Activated T-cell treated with anti-CD3 and anti-CD28 coated beads, Interleukin-2, amount 50 U/mL, for 24 hours (primary cell): ENCODE results near the gene MAN1B1.
A peak's percentile ranks its signal among the peaks of the same experiment; 100 is the strongest.

Source experiments
- DNase-seq: peaks from one replicate; pipeline ENCODE4 v3.0.0-alpha.2; 2020
- H3K27ac Mint-ChIP-seq: 2 replicates; pipeline ENCODE4 v1.8.0; 2020; ENCODE audit warnings: mild to moderate bottlenecking, mixed read lengths
- H3K27me3 Mint-ChIP-seq: 2 replicates; pipeline ENCODE4 v1.8.0; 2020; ENCODE audit warnings: mixed read lengths
- H3K36me3 Mint-ChIP-seq: 2 replicates; pipeline ENCODE4 v1.8.0; 2020; ENCODE audit warnings: low read depth, mixed read lengths
- H3K4me1 Mint-ChIP-seq: 2 replicates; pipeline ENCODE4 v1.8.0; 2020; ENCODE audit warnings: low read depth, mixed read lengths
- H3K4me3 Mint-ChIP-seq: 2 replicates; pipeline ENCODE4 v1.8.0; 2020; ENCODE audit warnings: mild to moderate bottlenecking, moderate library complexity, mixed read lengths
- H3K9me3 Mint-ChIP-seq: 2 replicates; pipeline ENCODE4 v1.8.0; 2020; ENCODE audit warnings: mixed read lengths

MAN1B1 gene

DNA sequence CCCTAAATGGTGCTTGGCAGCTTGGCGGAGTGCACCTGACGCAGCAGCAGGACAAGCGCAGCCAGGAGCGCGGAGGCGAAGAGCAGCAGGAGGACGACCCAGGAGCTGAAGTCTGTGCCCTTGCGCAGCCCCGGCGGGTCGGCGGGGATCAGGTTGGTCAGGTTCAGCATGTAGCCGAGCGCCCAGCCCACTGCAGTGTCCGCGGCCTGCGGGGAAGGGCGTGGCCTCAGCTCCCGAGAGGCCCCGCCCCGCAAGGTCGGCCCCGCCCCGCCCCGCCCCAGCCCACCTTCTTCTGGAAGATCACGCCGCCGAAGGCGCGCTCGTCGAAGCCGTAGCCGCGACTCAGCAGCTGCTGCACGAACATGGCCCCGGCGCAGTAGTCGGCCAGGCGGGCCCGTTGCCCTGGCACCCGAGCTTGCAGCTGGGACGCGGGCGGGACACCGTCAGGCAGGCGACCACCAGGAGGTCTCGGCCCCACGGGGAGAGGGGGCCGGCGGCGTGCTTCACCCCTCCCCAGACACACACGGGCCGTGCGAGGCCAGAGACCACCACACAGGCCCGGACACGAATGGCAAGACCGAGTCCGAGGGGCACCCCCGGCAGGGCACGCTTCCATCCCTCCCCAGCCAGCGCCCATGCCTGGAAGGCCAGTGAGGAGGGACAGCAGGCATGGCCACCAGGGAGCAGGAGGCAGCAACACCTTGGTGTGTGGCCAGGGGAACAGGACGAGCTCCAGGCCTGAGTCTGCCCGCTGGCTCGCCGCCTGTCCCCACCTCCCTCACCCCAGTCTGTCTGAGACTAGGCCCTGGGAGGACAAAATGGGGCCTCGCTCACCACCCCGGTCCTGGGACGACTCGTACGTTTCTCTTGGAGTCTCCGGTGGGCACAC, 37.9 kb upstream of the MAN1B1 start:
- no peak for DNase-seq
- no peak overlapping the region for H3K4me3 Mint-ChIP-seq
- H3K4me1 Mint-ChIP-seq = peaks cover 22% of the 10 kb centered on the region
- peaks cover 66% of the 10 kb centered on the region for H3K27me3 Mint-ChIP-seq
- H3K36me3 Mint-ChIP-seq = no peaks in the 10 kb centered on the region
- no peaks in the 10 kb centered on the region for H3K9me3 Mint-ChIP-seq
- no peak overlapping the region for H3K27ac Mint-ChIP-seq

DNA sequence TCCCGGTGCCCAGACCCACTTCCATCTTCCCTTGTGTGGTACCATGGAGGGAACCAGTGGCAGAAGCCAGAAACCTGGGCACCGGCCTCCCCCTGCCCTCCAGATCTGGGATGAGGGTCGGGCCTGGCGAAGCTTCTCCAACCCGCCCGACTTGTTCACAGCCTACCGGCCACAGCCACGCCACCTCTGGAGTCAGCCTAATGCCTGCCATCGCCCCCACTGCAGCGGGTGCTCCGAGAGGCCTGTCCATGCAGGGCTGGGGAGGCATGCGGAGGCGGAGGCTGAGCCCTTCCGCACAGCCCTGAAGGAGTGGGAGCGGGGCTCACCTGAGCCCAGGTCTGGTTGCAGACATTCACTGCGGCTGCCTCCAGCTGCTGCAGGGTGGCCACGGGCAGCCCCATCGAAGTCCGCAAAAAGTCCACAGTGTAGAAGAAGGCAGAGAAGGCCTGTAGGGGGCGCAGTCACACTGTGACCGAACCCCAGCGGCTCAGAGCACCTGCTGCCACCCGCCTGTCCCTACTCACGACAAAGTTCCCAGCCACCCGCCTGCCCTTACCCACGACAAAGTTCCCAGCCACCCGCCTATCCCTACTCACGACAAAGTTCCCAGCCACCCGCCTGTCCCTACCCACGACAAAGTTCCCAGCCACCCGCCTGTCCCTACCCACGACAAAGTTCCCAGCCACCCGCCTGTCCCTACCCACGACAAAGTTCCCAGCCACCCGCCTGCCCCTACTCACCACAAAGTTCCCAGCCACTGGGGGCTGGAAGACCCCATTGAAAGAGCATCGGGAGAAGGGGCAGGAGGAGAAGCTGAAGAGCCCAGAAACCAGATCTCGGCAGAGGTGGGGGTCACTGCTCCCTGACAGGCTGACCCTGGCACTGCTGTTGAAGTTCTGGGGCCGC, 37.0 kb upstream of the MAN1B1 start:
- DNase-seq = peak; percentile 68
- no peak overlapping the region for H3K4me3 Mint-ChIP-seq

GRCh38 chr9:137050570-137050969, 36.2 kb upstream of the MAN1B1 start:
- Mint-ChIP-seq H3K4me3 (no peak overlapping the region), H3K27me3 (peaks cover 52% of the 10 kb centered on the region), H3K4me1 (peaks cover 7% of the 10 kb centered on the region), H3K36me3 (no peaks in the 10 kb centered on the region), H3K27ac (no peak overlapping the region), H3K9me3 (no peaks in the 10 kb centered on the region)
- no peak for DNase-seq

More for the DNA sequence above, 37.0 kb upstream of the MAN1B1 start:
- Mint-ChIP-seq H3K27ac (no peak overlapping the region), H3K36me3 (no peaks in the 10 kb centered on the region), H3K27me3 (peaks cover 57% of the 10 kb centered on the region), H3K4me1 (peaks cover 13% of the 10 kb centered on the region), H3K9me3 (no peaks in the 10 kb centered on the region)

DNA sequence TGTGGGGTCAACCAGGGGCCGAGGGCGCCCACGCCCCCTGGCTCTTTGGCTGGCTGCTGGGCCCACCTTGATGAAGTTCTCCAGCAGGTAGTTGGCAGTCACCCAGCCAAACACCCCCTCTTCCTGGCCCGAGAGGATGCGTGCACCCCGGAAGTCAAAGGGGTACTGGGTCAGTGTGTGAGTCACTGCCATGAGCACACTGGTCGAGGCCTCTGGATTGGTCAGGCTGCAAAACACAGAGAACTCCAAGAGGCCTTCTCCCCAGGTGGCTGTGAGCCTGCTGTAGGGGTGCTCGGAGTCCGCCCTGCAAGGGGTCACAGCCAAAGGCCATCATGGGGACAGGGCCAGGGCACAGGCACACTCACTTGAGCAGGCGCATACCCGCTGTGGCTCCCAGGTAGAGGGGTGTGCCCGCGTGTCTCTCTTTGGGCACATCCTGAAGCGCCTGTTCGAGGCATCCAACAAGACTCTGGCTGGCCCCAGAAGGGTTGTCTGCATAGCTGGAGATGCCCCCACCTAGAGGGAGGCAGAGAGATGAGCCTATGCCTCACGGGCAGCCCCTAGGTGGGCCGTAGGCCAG, 35.5 kb upstream of the MAN1B1 start:
- no peak overlapping the region for H3K27ac Mint-ChIP-seq
- peaks cover 52% of the 10 kb centered on the region for H3K27me3 Mint-ChIP-seq
- no peak for DNase-seq
- H3K36me3 Mint-ChIP-seq = no peaks in the 10 kb centered on the region
- H3K9me3 Mint-ChIP-seq = no peaks in the 10 kb centered on the region
- no peak overlapping the region for H3K4me3 Mint-ChIP-seq
- peaks cover 7% of the 10 kb centered on the region for H3K4me1 Mint-ChIP-seq

DNA sequence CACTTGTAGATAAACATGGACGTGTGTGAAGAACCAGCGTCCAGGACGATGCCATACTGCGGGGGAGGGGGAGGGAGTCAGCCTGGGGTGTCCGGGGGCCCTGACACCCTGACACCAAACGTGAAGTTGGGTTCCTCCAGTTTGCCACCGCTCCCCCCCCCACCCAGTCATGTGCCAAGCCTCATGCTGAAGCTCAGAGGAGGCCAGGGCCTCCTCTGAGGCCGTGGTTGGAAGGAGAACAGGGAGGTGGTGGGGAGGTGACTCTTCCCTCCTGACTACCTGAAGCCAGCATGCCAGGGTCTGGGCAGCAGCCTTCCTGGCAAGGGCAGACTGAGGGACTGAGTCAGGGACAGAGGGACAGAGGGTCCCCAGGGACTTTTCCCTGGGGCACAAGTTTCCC, 34.5 kb upstream of the MAN1B1 start:
- Mint-ChIP-seq H3K9me3 (no peaks in the 10 kb centered on the region), H3K4me3 (no peak overlapping the region), H3K27me3 (peaks cover 42% of the 10 kb centered on the region), H3K36me3 (no peaks in the 10 kb centered on the region), H3K4me1 (peaks cover 4% of the 10 kb centered on the region), H3K27ac (no peak overlapping the region)
- DNase-seq = no peak

GRCh38 chr9:137052998-137053943, 33.5 kb upstream of the MAN1B1 start:
- H3K4me3 Mint-ChIP-seq = no peak overlapping the region
- no peaks in the 10 kb centered on the region for H3K9me3 Mint-ChIP-seq
- no peaks in the 10 kb centered on the region for H3K36me3 Mint-ChIP-seq
- no peak overlapping the region for H3K27ac Mint-ChIP-seq
- peaks cover 34% of the 10 kb centered on the region for H3K27me3 Mint-ChIP-seq
- H3K4me1 Mint-ChIP-seq = peaks cover 4% of the 10 kb centered on the region
- no peak for DNase-seq

GRCh38 chr9:137053944-137054931, 32.5 kb upstream of the MAN1B1 start, which contains the start of gene ENTPD2:
Gene ENTPD2, minus strand, starts transcription at chr9:137054061. Its CDS starts 64 bp downstream, at chr9:137053997.
- peaks cover 4% of the 10 kb centered on the region for H3K4me1 Mint-ChIP-seq
- no peak within 1 kb of the TSS for H3K4me3 Mint-ChIP-seq
- no peaks in the 10 kb centered on the region for H3K36me3 Mint-ChIP-seq
- H3K27ac Mint-ChIP-seq = no peak within 1 kb of the TSS
- DNase-seq = peak; percentile 60
- H3K27me3 Mint-ChIP-seq = peaks cover 29% of the 10 kb centered on the region
- no peaks in the 10 kb centered on the region for H3K9me3 Mint-ChIP-seq

DNA sequence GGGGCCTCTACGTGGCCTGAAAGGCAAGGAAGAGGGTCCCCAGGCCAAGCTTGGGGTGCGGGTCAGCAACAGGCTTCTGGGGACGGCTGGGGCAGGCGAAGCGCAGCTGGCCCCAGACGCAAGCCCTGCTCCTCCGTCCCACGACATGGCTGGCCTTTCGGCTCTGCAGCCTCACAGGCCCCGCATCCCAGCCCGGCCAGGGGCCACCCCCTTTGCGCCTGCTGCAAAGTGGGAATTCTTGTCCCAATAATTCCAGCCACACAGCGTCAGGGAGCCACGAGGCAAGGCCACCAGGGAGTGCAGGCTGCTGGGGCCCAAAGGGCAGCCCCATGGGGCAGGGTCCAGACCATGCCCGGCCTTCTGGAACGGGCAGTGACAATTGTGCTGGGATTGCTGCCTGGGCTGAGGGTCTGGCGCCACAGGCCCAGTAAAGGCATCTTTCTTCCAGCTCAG, 31.8 kb upstream of the MAN1B1 start:
- Mint-ChIP-seq H3K36me3 (no peaks in the 10 kb centered on the region), H3K4me1 (no peaks in the 10 kb centered on the region), H3K27me3 (peaks cover 22% of the 10 kb centered on the region), H3K27ac (no peak overlapping the region), H3K9me3 (no peaks in the 10 kb centered on the region), H3K4me3 (no peak overlapping the region)
- DNase-seq = no peak

GRCh38 chr9:137055385-137056364, 31.1 kb upstream of the MAN1B1 start:
- Mint-ChIP-seq H3K4me3 (no peak overlapping the region), H3K9me3 (no peaks in the 10 kb centered on the region), H3K36me3 (no peaks in the 10 kb centered on the region), H3K4me1 (no peaks in the 10 kb centered on the region), H3K27me3 (peaks cover 15% of the 10 kb centered on the region), H3K27ac (no peak overlapping the region)
- DNase-seq = no peak

- Mint-ChIP-seq H3K9me3 (no peaks in the 10 kb centered on the region), H3K27ac (no peak overlapping the region), H3K27me3 (peaks cover 11% of the 10 kb centered on the region), H3K36me3 (no peaks in the 10 kb centered on the region), H3K4me1 (no peaks in the 10 kb centered on the region), H3K4me3 (no peak overlapping the region)
- DNase-seq = no peak
These were observed 29.9 kb upstream of the MAN1B1 start for GRCh38 chr9:137056739-137057415.

DNA sequence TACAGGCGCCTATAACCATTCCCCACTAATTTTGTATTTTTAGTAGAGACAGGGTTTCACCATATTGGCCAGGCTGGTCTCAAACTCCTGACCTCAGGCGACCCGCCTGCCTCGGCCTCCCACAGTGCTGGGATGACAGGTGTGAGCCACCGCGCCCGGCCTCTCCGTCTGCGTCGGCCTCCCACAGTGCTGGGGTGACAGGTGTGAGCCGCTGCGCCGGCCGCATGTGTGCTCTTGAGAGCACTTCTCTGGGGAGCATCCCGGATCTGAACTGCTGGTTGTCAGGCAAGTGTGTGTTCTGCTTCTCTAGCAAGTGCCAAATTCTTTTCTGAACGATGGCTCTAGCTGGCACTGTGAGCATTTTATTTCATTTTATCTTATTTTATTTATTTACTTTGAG, 29.2 kb upstream of the MAN1B1 start:
- H3K36me3 Mint-ChIP-seq = no peaks in the 10 kb centered on the region
- H3K9me3 Mint-ChIP-seq = no peaks in the 10 kb centered on the region
- H3K27ac Mint-ChIP-seq = no peak overlapping the region
- peaks cover 5% of the 10 kb centered on the region for H3K27me3 Mint-ChIP-seq
- DNase-seq = no peak
- no peaks in the 10 kb centered on the region for H3K4me1 Mint-ChIP-seq
- no peak overlapping the region for H3K4me3 Mint-ChIP-seq
